Stimulated activated CD4-positive, alpha-beta T cell treated with anti-CD3 and anti-CD28 coated beads, Interleukin-4, amount 100 ng/mL, for 48 hours (primary cell): ENCODE data around the gene FRMD4A.
"Not testable (repeated sequence)": the region's sequence is repeated elsewhere in the genome, so short reads cannot be mapped to it uniquely, and the experiment has no call there.

Experiments used
- DNase-seq, 2 donors: peaks; one replicate each; pipeline ENCODE4 v3.0.0-alpha.2; 2020; ENCODE audit warnings: low read depth in 2 of 2

Gene FRMD4A

GRCh38 chr10:13851906-13852305, 478.8 kb downstream of the FRMD4A start:
- DNase-seq: no peak

- DNase-seq: no peak
These were observed 481.9 kb downstream of the FRMD4A start for GRCh38 chr10:13848520-13849445.

- no peak for DNase-seq
These were observed 483.5 kb downstream of the FRMD4A start for GRCh38 chr10:13847201-13847631.

GRCh38 chr10:13845897-13846296, 484.8 kb downstream of the FRMD4A start:
- DNase-seq: no peak

GRCh38 chr10:13844651-13845050, 486.1 kb downstream of the FRMD4A start:
- no peak for DNase-seq

GRCh38 chr10:13842117-13842516, 488.6 kb downstream of the FRMD4A start:
- DNase-seq: no peak

- DNase-seq: no peak
These were observed 490.7 kb downstream of the FRMD4A start for GRCh38 chr10:13840036-13840435.

- no peak for DNase-seq
These were observed 491.2 kb downstream of the FRMD4A start for GRCh38 chr10:13839430-13839990.

- DNase-seq: no peak
These were observed 491.7 kb downstream of the FRMD4A start for GRCh38 chr10:13839030-13839429.

- DNase-seq: no peak
These were observed 492.8 kb downstream of the FRMD4A start for GRCh38 chr10:13837966-13838365.

- DNase-seq: no peak
These were observed 496.0 kb downstream of the FRMD4A start for GRCh38 chr10:13834581-13835286.

GRCh38 chr10:13831711-13832141, 499.0 kb downstream of the FRMD4A start:
- DNase-seq: no peak

GRCh38 chr10:13830385-13830784, 500.3 kb downstream of the FRMD4A start:
- no peak for DNase-seq

- no peak for DNase-seq
These were observed 500.9 kb downstream of the FRMD4A start for GRCh38 chr10:13829790-13830189.

GRCh38 chr10:13828284-13828683, 502.4 kb downstream of the FRMD4A start:
- not testable (repeated sequence) for DNase-seq

GRCh38 chr10:13827076-13827797, 503.5 kb downstream of the FRMD4A start:
- no peak for DNase-seq

GRCh38 chr10:13823709-13824405, 506.9 kb downstream of the FRMD4A start:
- no peak for DNase-seq

- DNase-seq: no peak
These were observed 507.5 kb downstream of the FRMD4A start for GRCh38 chr10:13823096-13823708.

- no peak for DNase-seq
These were observed 508.2 kb downstream of the FRMD4A start for GRCh38 chr10:13822490-13822889.

- no peak for DNase-seq
These were observed 509.8 kb downstream of the FRMD4A start for GRCh38 chr10:13820964-13821337.
